NT2/D1 (cell line): Measurements from ENCODE around the gene GMCL2.

Experiments used
- SUZ12 ChIP-seq: IDR thresholded peaks from 2 replicates; pipeline ENCODE4 v1.6.1; 2011; ENCODE audit not compliant: insufficient read length, insufficient read depth; ENCODE audit errors: extremely low read depth
- YY1 ChIP-seq: IDR thresholded peaks from 2 replicates; pipeline ENCODE4 v1.6.1; 2011; ENCODE audit not compliant: insufficient read length, insufficient read depth
- ZNF274 ChIP-seq: IDR thresholded peaks from 2 replicates; pipeline ENCODE4 v1.6.1; 2011; ENCODE audit warnings: mild to moderate bottlenecking, low read depth, low read length

DNA sequence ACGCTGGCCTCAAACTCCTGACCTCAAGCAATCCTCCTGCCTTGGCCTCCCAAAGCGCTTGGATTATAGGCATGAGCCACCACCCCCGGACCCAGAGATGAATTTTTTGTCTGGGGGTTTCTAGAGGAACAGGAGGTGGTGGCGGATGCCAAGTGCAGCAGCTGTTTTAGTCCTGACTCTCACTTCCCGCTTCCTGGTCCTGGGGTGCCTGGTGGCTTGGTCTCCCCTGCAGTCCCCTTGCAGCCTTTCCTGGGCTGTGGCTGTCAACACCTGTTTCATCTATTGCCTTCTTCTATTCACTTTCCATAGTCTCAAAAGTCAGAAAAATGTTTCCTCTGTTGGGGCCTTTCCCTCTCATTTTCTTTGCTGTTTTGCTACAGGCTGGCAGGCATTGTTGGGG lies 27.0 kb downstream of the GMCL2 start:
- TF ChIP-seq YY1, result no peak
- TF ChIP-seq ZNF274, result no peak
- TF ChIP-seq SUZ12, result no peak
